GM23338 (cell line): Measurements from ENCODE around the gene SIGLEC12.

Experiments
- CREB1 ChIP-seq: fragments of 250-450 bp; sonication (Bioruptor Pico); IDR thresholded peaks from 2 replicates; pipeline ENCODE4 v1.5.0; 2020; ENCODE audit warnings: low read depth, mild to moderate bottlenecking, moderate library complexity
- CTCF ChIP-seq, 2 experiments: fragments of 200-600 bp in 1 of 2; sonication (generic) in 1 of 2; conservative IDR thresholded peaks; 2 replicates each; pipeline versions ENCODE4 v1.5.1 to v1.6.1; 2016 to 2017; ENCODE audit warnings: antibody characterized with exemption in 2 of 2, low read depth in 2 of 2, mild to moderate bottlenecking in 2 of 2, moderate library complexity in 1 of 2
- EZH2 ChIP-seq: fragments of 200-600 bp; sonication (generic); IDR thresholded peaks from one replicate; pipeline ENCODE4 v1.8.0; 2017; ENCODE audit warnings: antibody characterized with exemption, mild to moderate bottlenecking, low read depth; ENCODE audit not compliant: unreplicated experiment
- EZH2phosphoT487 ChIP-seq: fragments of 200-600 bp; sonication (generic); IDR thresholded peaks from one replicate; pipeline ENCODE4 v1.8.1; 2018; ENCODE audit warnings: antibody characterized with exemption; ENCODE audit not compliant: unreplicated experiment
- POLR2AphosphoS5 ChIP-seq: IDR thresholded peaks from 2 replicates; pipeline ENCODE4 v1.6.1; 2016; ENCODE audit warnings: antibody characterized with exemption, low read depth
- ZNF331 ChIP-seq: fragments of 250-450 bp; sonication (Bioruptor Pico); IDR thresholded peaks from 2 replicates; pipeline ENCODE4 v1.5.0; 2020; ENCODE audit warnings: low read depth, mild to moderate bottlenecking, moderate library complexity
- TF ChIP-seq, protein P1 (sequence below): IDR thresholded peaks from one replicate; pipeline ENCODE4 v1.6.1; 2018; ENCODE audit warnings: antibody characterized with exemption; ENCODE audit not compliant: unreplicated experiment

GRCh38 chr19:51525651-51526050, 24.1 kb upstream of the SIGLEC12 start:
- TF ChIP-seq CTCF (conservative IDR thresholded peaks at IDR 0.05; ENCODE audit: low read depth in 2 of 2) (no peak), POLR2AphosphoS5 (no peak), ZNF331 (no peak), EZH2 (no peak), EZH2phosphoT487 (no peak), CREB1 (no peak)
- TF ChIP-seq, protein P1, sequence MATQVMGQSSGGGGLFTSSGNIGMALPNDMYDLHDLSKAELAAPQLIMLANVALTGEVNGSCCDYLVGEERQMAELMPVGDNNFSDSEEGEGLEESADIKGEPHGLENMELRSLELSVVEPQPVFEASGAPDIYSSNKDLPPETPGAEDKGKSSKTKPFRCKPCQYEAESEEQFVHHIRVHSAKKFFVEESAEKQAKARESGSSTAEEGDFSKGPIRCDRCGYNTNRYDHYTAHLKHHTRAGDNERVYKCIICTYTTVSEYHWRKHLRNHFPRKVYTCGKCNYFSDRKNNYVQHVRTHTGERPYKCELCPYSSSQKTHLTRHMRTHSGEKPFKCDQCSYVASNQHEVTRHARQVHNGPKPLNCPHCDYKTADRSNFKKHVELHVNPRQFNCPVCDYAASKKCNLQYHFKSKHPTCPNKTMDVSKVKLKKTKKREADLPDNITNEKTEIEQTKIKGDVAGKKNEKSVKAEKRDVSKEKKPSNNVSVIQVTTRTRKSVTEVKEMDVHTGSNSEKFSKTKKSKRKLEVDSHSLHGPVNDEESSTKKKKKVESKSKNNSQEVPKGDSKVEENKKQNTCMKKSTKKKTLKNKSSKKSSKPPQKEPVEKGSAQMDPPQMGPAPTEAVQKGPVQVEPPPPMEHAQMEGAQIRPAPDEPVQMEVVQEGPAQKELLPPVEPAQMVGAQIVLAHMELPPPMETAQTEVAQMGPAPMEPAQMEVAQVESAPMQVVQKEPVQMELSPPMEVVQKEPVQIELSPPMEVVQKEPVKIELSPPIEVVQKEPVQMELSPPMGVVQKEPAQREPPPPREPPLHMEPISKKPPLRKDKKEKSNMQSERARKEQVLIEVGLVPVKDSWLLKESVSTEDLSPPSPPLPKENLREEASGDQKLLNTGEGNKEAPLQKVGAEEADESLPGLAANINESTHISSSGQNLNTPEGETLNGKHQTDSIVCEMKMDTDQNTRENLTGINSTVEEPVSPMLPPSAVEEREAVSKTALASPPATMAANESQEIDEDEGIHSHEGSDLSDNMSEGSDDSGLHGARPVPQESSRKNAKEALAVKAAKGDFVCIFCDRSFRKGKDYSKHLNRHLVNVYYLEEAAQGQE, result no peak
